ENCODE results near the gene NUCB1.
"Not testable (repeated sequence)": the region's sequence is repeated elsewhere in the genome, so short reads cannot be mapped to it uniquely, and the experiment has no call there.

NUCB1 gene

GRCh38 chr19:48905664-48906063, 5.6 kb downstream of the NUCB1 start:
- DNase-seq (ENCODE audit: low read depth), result no peak

- no peak for DNase-seq (ENCODE audit: low read depth)
Measured at GRCh38 chr19:48906324-48906723, 6.2 kb downstream of the NUCB1 start.

GRCh38 chr19:48907671-48908070, 7.6 kb downstream of the NUCB1 start:
- no peak for DNase-seq (ENCODE audit: low read depth)

- not testable (repeated sequence) for DNase-seq (ENCODE audit: low read depth)
Measured at GRCh38 chr19:48909424-48910077, 9.4 kb downstream of the NUCB1 start.

- no peak for DNase-seq (ENCODE audit: low read depth)
Measured at GRCh38 chr19:48910803-48911202, 10.7 kb downstream of the NUCB1 start.

GRCh38 chr19:48913114-48913889, 13.2 kb downstream of the NUCB1 start:
- DNase-seq (ENCODE audit: low read depth), result no peak

- DNase-seq (ENCODE audit: low read depth), result no peak
Measured at GRCh38 chr19:48914181-48914580, 14.1 kb downstream of the NUCB1 start.

GRCh38 chr19:48915757-48916156, 15.6 kb downstream of the NUCB1 start:
- DNase-seq (ENCODE audit: low read depth), result no peak

- DNase-seq (ENCODE audit: low read depth), result no peak
Measured at GRCh38 chr19:48918071-48918470, 18.0 kb downstream of the NUCB1 start.

GRCh38 chr19:48918801-48919247, 18.7 kb downstream of the NUCB1 start:
- no peak for DNase-seq (ENCODE audit: low read depth)

GRCh38 chr19:48919271-48919670, 19.2 kb downstream of the NUCB1 start:
- DNase-seq (ENCODE audit: low read depth), result not testable (repeated sequence)

GRCh38 chr19:48920949-48921348, 20.8 kb downstream of the NUCB1 start:
- DNase-seq (ENCODE audit: low read depth), result no peak

GRCh38 chr19:48921721-48922500, 21.8 kb downstream of the NUCB1 start:
- no peak for DNase-seq (ENCODE audit: low read depth)

GRCh38 chr19:48922548-48923490, 22.7 kb downstream of the NUCB1 start:
- no peak for DNase-seq (ENCODE audit: low read depth)

GRCh38 chr19:48925240-48925843, 25.2 kb downstream of the NUCB1 start:
- no peak for DNase-seq (ENCODE audit: low read depth)

- not testable (repeated sequence) for DNase-seq (ENCODE audit: low read depth)
Measured at GRCh38 chr19:48925890-48926289, 25.8 kb downstream of the NUCB1 start.

- peak; percentile 11 for DNase-seq (ENCODE audit: low read depth)
Measured at GRCh38 chr19:48926909-48927308, 26.8 kb downstream of the NUCB1 start.

GRCh38 chr19:48927692-48928091, 27.6 kb downstream of the NUCB1 start:
- not testable (repeated sequence) for DNase-seq (ENCODE audit: low read depth)

- DNase-seq (ENCODE audit: low read depth), result no peak
Measured at GRCh38 chr19:48928164-48929025, 28.3 kb downstream of the NUCB1 start.

GRCh38 chr19:48933382-48933932, 33.3 kb downstream of the NUCB1 start, which contains the start of gene DHDH:
DHDH (plus strand) TSS chr19:48933699; CDS start chr19:48933722, 23 bp downstream.
- DNase-seq (ENCODE audit: low read depth), result peak; percentile 61

Measured in activated T-cell treated with anti-CD3 and anti-CD28 coated beads for 24 hours (primary cell).